GM12878 (cell line): Measurements from ENCODE around the gene FOXA1. TPM values are rescaled to one million over a fixed set of nuclear protein-coding genes. Genes with fewer than 3 reads are reported as not detected.

Source experiments
- ATAC-seq: fragments of 200-7000 bp; cut with Tn5 transposase; 3 replicates; pipeline ENCODE4 v1.9.1; 2020; ENCODE audit warnings: mild to moderate bottlenecking, moderate library complexity
- BruUV-seq: library from RNA; stranded (reverse); fragments of 400-500 nt; replicated peaks from 2 replicates; lab custom pipeline; 2021; lab: Mats Ljungman, UMichigan
- CTCF ChIA-PET: fragments of 300-600 bp; sonication (Branson Sonifier 250); formaldehyde crosslinking; extraction: SDS; loops from one replicate; lab custom pipeline; 2021; ENCODE audit warnings: inconsistent platforms; lab: Yijun Ruan, JAX
- POLR2A ChIA-PET: fragments of 350-600 bp; formaldehyde crosslinking; extraction: SDS; loops from one replicate; lab custom pipeline; 2021; ENCODE audit warnings: inconsistent platforms; lab: Charles Lee
- RAD21 ChIA-PET: fragments of 300-600 bp; sonication (Branson Sonifier 250); formaldehyde crosslinking; loops from one replicate; lab custom pipeline; 2023; ENCODE audit warnings: antibody characterized with exemption; ENCODE audit not compliant: unreplicated experiment; lab: Charles Lee
- SMC1A ChIA-PET: fragments of 300-600 bp; sonication (Branson Sonifier 250); formaldehyde crosslinking; loops from one replicate; lab custom pipeline; 2023; ENCODE audit not compliant: unreplicated experiment, uncharacterized antibody; lab: Charles Lee
- DNase-seq: peaks from one replicate; pipeline ENCODE4 v3.0.0-alpha.2; 2011; ENCODE audit warnings: low read depth, low spot score
- FAIRE-seq: peaks from 3 replicates; lab custom pipeline; 2011; peaks lifted over from hg19 to GRCh38; lab: Jason Lieb, UNC
- H2AFZ ChIP-seq: 2 replicates; pipeline ENCODE4 v1.6.0; 2011; ENCODE audit warnings: low read depth, low read length, control low read depth; ENCODE audit not compliant: control insufficient read depth
- H3K27ac ChIP-seq: 2 replicates; pipeline ENCODE4 v1.5.1; 2011; ENCODE audit warnings: control low read depth; ENCODE audit not compliant: control insufficient read depth, insufficient read depth
- H3K27me3 ChIP-seq, 2 experiments: replicated peaks in 1 of 2; 2 replicates each; pipeline versions ENCODE4 v1.6.0 to v1.6.1; 2011; ENCODE audit warnings: low read length in 1 of 2; ENCODE audit not compliant: control insufficient read depth in 2 of 2, insufficient read depth in 2 of 2
- H3K36me3 ChIP-seq, 2 experiments: 2 replicates each; pipeline ENCODE4 v1.5.1; 2011; ENCODE audit warnings: low read length in 1 of 2; ENCODE audit not compliant: control insufficient read depth in 2 of 2, insufficient read depth in 2 of 2
- H3K4me1 ChIP-seq: 2 replicates; pipeline ENCODE4 v1.6.1; 2011; ENCODE audit warnings: mild to moderate bottlenecking, low read length, moderate library complexity, mixed read lengths; ENCODE audit not compliant: control insufficient read depth, insufficient read depth
- H3K4me2 ChIP-seq: 2 replicates; pipeline ENCODE4 v1.6.0; 2011; ENCODE audit warnings: control low read depth; ENCODE audit not compliant: control insufficient read depth, insufficient read depth
- H3K4me3 ChIP-seq: fragments of 200-600 bp; sonication (generic); 2 replicates; pipeline ENCODE4 v1.5.1; 2016
- H3K79me2 ChIP-seq: 2 replicates; pipeline ENCODE4 v1.6.0; 2011; ENCODE audit warnings: low read length; ENCODE audit not compliant: control insufficient read depth, insufficient read depth
- H3K9ac ChIP-seq: 2 replicates; pipeline ENCODE4 v1.8.0; 2011; ENCODE audit warnings: low read length, control low read depth, mixed read lengths; ENCODE audit not compliant: control insufficient read depth, insufficient read depth
- H3K9me3 ChIP-seq: replicated peaks from 3 replicates; pipeline ENCODE4 v1.5.1; 2011; ENCODE audit warnings: mild to moderate bottlenecking, low read length; ENCODE audit not compliant: control insufficient read depth, insufficient read depth
- H4K20me1 ChIP-seq: 2 replicates; pipeline ENCODE4 v1.6.0; 2011; ENCODE audit not compliant: control insufficient read depth, insufficient read depth
- ASH2L ChIP-seq: fragments of 300-600, 200-600 bp; sonication (generic); IDR thresholded peaks from 2 replicates; pipeline ENCODE4 v1.6.1; 2017; ENCODE audit warnings: low read depth, mild to moderate bottlenecking, borderline replicate concordance
- CHD2 ChIP-seq: IDR thresholded peaks from 2 replicates; pipeline ENCODE4 v1.6.1; 2011; ENCODE audit warnings: low read depth, low read length, improper control_type of control experiment, borderline replicate concordance
- CHD4 ChIP-seq: fragments of 200-600 bp; sonication (generic); IDR thresholded peaks from 2 replicates; pipeline ENCODE4 v1.6.1; 2016; ENCODE audit warnings: mild to moderate bottlenecking
- E2F8 ChIP-seq: fragments of 450-650 bp; IDR thresholded peaks from 2 replicates; pipeline ENCODE4 v1.6.1; 2018; ENCODE audit warnings: mild to moderate bottlenecking, low read depth, moderate library complexity; ENCODE audit not compliant: partially characterized antibody
- EED ChIP-seq: sonication (generic); IDR thresholded peaks from 2 replicates; pipeline ENCODE4 v1.6.1; 2016; ENCODE audit warnings: antibody characterized with exemption, low read depth
- EP300 ChIP-seq, 2 experiments: fragments of 150-350 bp in 1 of 2; IDR thresholded peaks; 2 replicates each; pipeline ENCODE4 v1.6.1; 2011 to 2012; ENCODE audit warnings: low read depth in 2 of 2, low read length in 2 of 2, borderline replicate concordance in 1 of 2, improper control_type of control experiment in 1 of 2, inconsistent platforms in 1 of 2; ENCODE audit not compliant: control insufficient read depth in 1 of 2
- NBN ChIP-seq: fragments of 450-650 bp; IDR thresholded peaks from 2 replicates; pipeline ENCODE4 v1.6.1; 2016
- PAX5 ChIP-seq: IDR thresholded peaks from 2 replicates; pipeline ENCODE4 v1.6.1; 2011; ENCODE audit warnings: low read depth, low read length, borderline replicate concordance
- PAX8 ChIP-seq: fragments of 450-650 bp; IDR thresholded peaks from 2 replicates; pipeline ENCODE4 v1.6.1; 2017; ENCODE audit warnings: mild to moderate bottlenecking, moderate library complexity
- RUNX3 ChIP-seq: IDR thresholded peaks from 2 replicates; pipeline ENCODE4 v1.6.1; 2012; ENCODE audit warnings: low read length, inconsistent platforms
- SP1 ChIP-seq: IDR thresholded peaks from one replicate; pipeline ENCODE4 v1.6.1; 2011; ENCODE audit warnings: low read depth, low read length
- ZNF592 ChIP-seq: fragments of 450-650 bp; IDR thresholded peaks from 2 replicates; pipeline ENCODE4 v1.6.1; 2017; ENCODE audit warnings: mild to moderate bottlenecking, moderate library complexity
- WGBS: methylation state at CpG from one replicate; pipeline ENCODE4 v1.1.6; 2016; ENCODE audit warnings: low lambda C conversion rate; ENCODE audit not compliant: insufficient replicate concordance, insufficient coverage; ENCODE audit errors: missing lambda C conversion rate; 5-methylcytosine and 5-hydroxymethylcytosine counted together
- in situ Hi-C: fragments of 300-500 bp; cut with MboI; formaldehyde crosslinking; loops from 9 replicates; pipeline ENCODE4 v1.14.3; 2018; ENCODE audit warnings: mixed read lengths
- intact Hi-C: fragments of 100-400 bp; cut with micrococcal nuclease; formaldehyde crosslinking; loops from one replicate; pipeline ENCODE4 v1.14.2; 2022; ENCODE audit not compliant: unreplicated experiment
- polyA plus RNA-seq, 11 experiments: library from polyadenylated mRNA; depleted of rRNA in 4 of 11; unstranded in 6 of 11; stranded (reverse) in 5 of 11; fragments of >200 nt; fragmentation: Nextera tagmentation in 4 of 11; fragmentation: Illumina TruSeq in 1 of 11; extraction: Ambion mirVana in 4 of 11; extraction: Trizol in 1 of 11; gene quantifications; 1 replicate in 1 of 11; 2 replicates in 10 of 11; pipeline versions ENCODE4 v1.2.1 to v1.2.3, GENCODE V29; 2011 to 2016; ENCODE audit warnings: inconsistent platforms in 2 of 11, missing spikeins in 2 of 11, low read depth in 1 of 11
- total RNA-seq, 4 experiments: library from RNA; depleted of rRNA in 3 of 4; stranded (reverse); fragments of >200 nt in 3 of 4; fragmentation: Illumina TruSeq in 1 of 4; extraction: Trizol in 1 of 4; gene quantifications; 2 replicates each; pipeline versions ENCODE4 v1.2.1 to v1.2.3, GENCODE V29; 2013 to 2021

FOXA1 gene
- total and polyA plus RNA-seq, 10 of the 15 experiments (the other 5 are each of a cell fraction or from before 2014, with no cell fraction given) = 0.03 to 0.18 (median 0.06) TPM; not detected in 7

- Histone ChIP-seq H3K36me3 (no peaks in the 10 kb centered on the region), H2AFZ (no peak overlapping the region), H3K27me3 (no peaks in the 10 kb centered on the region), H3K4me3 (no peak overlapping the region), H3K9ac (no peak overlapping the region), H3K4me1 (no peaks in the 10 kb centered on the region), H4K20me1 (no peaks in the 10 kb centered on the region), H3K4me2 (no peak overlapping the region), H3K9me3 (no peaks in the 10 kb centered on the region; the same call in 2 of the 3 replicates), H3K27ac (no peak overlapping the region)
- POLR2A ChIA-PET = no interaction called here
- DNase-seq = no peak
- no peak for ATAC-seq
- SMC1A ChIA-PET = no interaction called here
- in situ Hi-C loops = no loop called here
- BruUV-seq = no TSS peak
- CTCF ChIA-PET = no interaction called here
- intact Hi-C loops = no loop called here
- RAD21 ChIA-PET = no interaction called here
- no peak for FAIRE-seq
- no peak for TF ChIP-seq NBN
- TF ChIP-seq, all 136 proteins: peak for 0
- H3K79me2 ChIP-seq = no peaks in the 10 kb centered on the region
Measured at GRCh38 chr14:37620856-37621255, 25.8 kb upstream of the FOXA1 start.

GRCh38 chr14:37618498-37619028 is 23.5 kb upstream of the FOXA1 start:
- H2AFZ ChIP-seq = no peak overlapping the region
- FAIRE-seq (no peak), DNase-seq (no peak)
- TF ChIP-seq EED (no peak), CHD2 (no peak), E2F8 (no peak), EP300 (IDR thresholded peaks at IDR 0.05; ENCODE audit: borderline replicate concordance in 1 of 2, control insufficient read depth in 1 of 2, low read depth in 2 of 2, low read length in 2 of 2) (no peak), CHD4 (no peak), ASH2L (no peak), RUNX3 (no peak), PAX8 (no peak), SP1 (no peak), PAX5 (no peak), ZNF592 (no peak)

More at GRCh38 chr14:37618498-37619028, 23.5 kb upstream of the FOXA1 start:
- Histone ChIP-seq H3K9me3 (no peaks in the 10 kb centered on the region; the same call in 2 of the 3 replicates), H3K4me1 (no peaks in the 10 kb centered on the region), H3K79me2 (no peaks in the 10 kb centered on the region), H3K4me3 (no peak overlapping the region), H3K27me3 (no peaks in the 10 kb centered on the region), H4K20me1 (no peaks in the 10 kb centered on the region), H3K9ac (no peak overlapping the region), H3K27ac (no peak overlapping the region), H3K4me2 (no peak overlapping the region), H3K36me3 (no peaks in the 10 kb centered on the region)
- in situ Hi-C loops = no loop called here
- intact Hi-C loops = no loop called here
- ChIA-PET RAD21 (no interaction called here), CTCF (no interaction called here), SMC1A (no interaction called here), POLR2A (no interaction called here)
- no peak for ATAC-seq
- BruUV-seq = no TSS peak
- WGBS = 0% methylated on average over 1 of the region's 1 CpG
